ENCODE data around the gene SPACA7.
"Not testable (repeated sequence)": the region's sequence is repeated elsewhere in the genome, so short reads cannot be mapped to it uniquely, and the experiment has no call there.

The SPACA7 gene

GRCh38 chr13:112351825-112352224 is 24.3 kb upstream of the SPACA7 start:
- no peak for DNase-seq

DNA sequence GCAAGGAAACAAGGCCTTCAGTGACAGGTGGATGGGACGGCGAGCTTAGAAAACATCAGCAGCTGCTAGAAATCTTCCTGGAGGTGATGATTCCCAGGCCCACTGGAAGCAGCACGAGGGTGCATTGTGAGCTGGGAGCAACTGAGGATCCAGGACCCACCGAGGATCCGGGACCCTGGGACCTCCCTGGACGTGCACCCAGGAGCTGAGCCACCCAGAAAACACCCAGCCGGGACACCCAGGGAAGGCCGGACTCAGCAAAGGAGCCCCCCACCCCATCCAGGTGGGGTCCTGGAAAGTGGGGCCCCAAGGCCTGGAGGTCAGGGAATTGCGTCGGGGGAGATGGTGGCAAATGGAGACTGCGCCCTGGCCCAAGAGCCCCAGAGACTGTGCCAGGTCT is 22.3 kb upstream of the SPACA7 start:
- DNase-seq, result no peak

GRCh38 chr13:112354330-112355273 is 21.6 kb upstream of the SPACA7 start:
- no peak for DNase-seq

GRCh38 chr13:112355274-112355838 is 20.8 kb upstream of the SPACA7 start:
- no peak for DNase-seq

DNA sequence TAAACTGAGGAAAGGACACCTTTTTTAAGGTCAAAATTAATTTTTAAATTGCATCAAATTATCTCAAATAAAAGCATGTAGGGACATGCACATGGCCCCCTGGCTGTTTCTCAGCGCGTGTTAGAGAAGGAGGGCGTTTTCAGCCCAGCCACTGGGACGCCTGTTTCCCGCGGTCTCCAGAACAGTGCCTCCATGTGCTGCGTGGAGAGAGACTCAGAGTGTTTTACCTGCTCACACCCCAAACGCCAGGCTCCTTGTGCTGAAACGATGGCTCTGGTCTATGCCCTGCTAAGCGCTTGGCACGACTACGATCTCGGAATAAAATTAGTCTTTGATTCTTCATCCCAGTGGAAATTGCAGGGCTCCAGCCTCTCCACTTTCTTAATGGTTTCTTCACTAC is 20.0 kb upstream of the SPACA7 start:
- DNase-seq, result no peak

- DNase-seq, result no peak
These were observed 18.0 kb upstream of the SPACA7 start for GRCh38 chr13:112358156-112358555.

DNA sequence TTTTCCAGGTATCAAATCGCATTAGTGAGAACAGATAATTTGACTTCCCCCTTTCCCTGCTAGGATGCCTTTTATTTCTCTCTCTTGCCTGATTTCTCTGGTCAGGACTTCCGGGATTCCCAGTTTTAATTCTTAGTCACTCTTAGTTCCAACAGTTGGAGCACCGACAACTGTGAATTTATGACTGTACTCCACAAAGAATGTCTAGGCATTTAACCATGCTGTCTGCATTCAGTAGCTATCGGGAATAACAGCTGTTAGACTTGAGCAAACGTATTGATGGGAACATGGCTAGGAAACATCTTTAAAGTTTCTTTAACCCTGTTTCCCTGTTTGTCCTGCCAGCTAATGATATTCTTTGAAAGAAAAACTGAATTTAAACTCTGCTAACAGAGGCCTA is 14.1 kb upstream of the SPACA7 start:
- no peak for DNase-seq

DNA sequence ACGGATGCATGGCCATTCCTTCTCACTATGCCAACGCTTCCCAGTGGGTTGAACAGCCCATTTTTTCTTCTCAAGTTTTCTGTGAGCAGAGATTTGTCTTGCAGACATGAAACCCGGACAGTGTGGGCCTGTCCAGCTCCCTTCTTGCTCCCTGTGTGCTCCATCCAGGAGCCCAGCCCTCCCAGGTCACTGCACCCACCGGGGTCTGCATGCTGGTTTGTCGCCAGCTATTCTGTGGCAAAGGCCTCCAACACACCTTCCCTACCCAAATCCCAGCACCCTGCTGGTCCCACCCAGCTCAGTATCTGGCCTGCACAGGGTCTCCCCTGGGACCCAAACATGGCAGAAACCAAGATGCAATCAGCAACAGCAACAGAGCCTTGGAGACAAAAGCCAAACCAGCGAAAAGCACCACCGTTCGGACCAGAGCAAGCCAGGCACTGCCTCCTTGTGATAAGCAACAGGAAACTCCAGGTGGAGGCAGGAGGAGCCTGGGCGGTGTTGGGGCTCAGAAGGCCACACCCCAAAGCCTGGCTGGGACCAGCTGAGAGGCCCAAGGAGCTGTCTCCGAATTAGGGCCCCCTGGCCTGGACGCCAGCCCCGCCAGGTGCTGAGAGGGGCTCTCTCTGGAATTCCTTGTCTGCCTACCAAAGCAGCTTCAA is 12.2 kb upstream of the SPACA7 start:
- DNase-seq, result no peak

GRCh38 chr13:112366907-112367646 is 9.1 kb upstream of the SPACA7 start:
- DNase-seq, result no peak

DNA sequence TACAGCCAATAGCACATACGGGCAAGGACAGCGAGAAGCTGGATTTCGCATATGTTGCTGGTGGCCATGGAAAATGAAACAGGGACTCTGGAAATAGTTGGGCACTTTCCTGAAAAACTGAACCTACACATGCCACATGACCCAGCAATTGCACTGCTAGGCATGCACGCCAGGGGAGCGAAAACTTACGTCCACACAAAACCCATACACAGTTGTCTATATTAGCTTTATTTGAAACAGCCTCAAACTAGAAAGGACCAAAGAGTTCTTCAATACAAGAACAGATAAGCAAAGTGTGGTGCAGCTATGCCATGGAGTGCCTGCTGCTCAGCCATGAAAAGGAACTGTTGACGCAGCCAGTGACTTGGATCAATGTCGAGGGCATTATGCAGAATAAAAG is 7.3 kb upstream of the SPACA7 start:
- DNase-seq, result no peak

DNA sequence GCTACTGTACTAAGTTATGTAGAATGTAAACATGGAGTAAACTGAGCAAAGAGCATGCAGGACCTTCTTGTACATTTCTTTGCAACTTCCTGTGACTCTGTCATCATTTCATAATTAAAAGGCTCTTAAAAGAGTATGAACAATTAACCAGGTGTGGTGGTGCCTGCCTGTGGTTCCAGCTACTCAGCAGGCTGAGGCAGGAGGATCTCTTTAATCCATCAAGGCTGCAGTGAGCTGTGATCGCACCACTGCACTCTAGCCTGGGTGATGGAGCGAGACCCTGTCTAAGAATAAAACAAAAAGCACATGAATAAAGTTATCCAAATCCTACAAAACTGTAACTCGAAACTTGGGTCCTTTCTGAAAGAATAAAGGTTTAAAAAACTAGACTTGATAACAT is 5.8 kb upstream of the SPACA7 start:
- DNase-seq, result no peak

- no peak for DNase-seq
These were observed 1.9 kb upstream of the SPACA7 start for GRCh38 chr13:112374271-112374670.

- DNase-seq, result no peak
These were observed 15.6 kb downstream of the SPACA7 start for GRCh38 chr13:112391746-112392145.

DNA sequence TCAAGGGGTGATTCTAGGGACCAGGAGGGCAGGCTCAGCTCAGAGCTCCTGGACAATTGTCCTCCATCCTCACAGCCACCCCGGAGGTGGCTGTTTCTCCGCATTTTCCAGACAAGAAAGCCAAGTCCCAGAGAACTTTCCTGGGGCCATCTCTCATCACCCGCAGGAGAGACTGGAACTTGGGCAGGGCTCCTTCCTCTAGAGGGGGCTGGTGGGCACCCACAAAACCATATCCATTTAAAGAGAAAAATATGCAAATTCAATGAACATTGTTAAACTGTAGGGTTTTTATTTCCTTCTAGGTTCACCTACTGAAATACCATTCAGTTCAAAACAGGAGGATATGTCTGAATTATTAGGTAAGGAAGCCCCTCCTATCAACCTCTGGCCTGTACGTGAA is 16.6 kb downstream of the SPACA7 start:
- DNase-seq, result no peak

GRCh38 chr13:112395022-112395421 is 18.9 kb downstream of the SPACA7 start:
- not testable (repeated sequence) for DNase-seq

- not testable (repeated sequence) for DNase-seq
These were observed 19.8 kb downstream of the SPACA7 start for GRCh38 chr13:112395941-112396340.

DNA sequence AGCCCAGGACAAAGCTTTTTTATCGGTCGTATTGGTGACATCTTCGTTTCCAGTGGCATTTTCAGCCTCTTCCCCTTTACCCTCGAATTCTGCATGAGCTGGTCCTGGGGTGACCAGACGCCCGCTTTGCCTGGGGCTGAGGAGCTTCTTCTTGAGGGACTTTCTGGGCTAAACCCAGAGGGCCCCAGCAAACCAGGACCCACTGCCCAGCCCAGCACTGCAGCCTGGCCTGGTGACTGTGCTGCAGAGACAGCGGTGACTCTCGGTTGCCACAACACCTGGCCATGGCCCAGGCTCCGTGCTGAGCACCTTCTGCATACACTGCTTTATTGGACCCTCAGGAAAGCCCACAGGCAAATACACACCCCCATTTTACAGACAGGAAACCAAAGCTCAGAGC is 21.0 kb downstream of the SPACA7 start:
- no peak for DNase-seq

DNA sequence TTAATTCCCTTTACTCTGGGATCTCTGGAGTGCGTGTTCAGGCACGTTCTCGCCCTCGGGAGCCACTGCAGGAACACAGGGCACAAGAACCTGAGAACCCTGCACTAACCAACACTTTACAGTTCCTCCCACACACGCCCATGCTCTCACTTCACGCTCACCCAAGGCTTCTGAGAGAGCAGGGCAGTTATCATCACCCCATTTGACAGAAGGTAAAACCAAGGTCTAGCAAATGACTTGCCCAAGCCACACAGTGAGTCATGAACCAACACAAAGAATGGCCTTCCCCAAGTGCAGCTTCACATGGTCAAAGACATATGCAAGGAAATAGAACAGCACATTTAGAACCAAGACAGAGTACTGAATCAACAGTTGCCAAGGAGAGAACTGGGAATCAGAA is 22.2 kb downstream of the SPACA7 start:
- not testable (repeated sequence) for DNase-seq

- DNase-seq, result not testable (repeated sequence)
These were observed 33.7 kb downstream of the SPACA7 start for GRCh38 chr13:112409828-112410227.

DNA sequence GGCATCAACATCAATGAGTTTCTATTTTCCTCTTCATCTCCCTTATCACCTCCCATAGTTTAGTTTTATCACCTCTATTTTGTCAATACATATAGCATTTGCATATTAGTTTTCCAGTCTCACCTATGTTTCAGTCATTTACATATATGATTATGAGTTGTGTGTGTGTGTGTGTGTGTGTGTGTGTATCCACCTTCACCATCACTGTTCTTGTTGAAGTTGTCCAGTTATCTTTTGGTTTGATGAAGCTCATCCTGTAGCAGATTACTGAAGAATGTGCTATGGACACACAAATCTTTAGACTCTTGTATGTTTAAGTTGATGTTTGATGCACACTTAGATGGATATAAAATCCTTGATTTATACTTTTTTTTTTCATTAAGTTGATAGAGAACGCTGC is 40.5 kb downstream of the SPACA7 start:
- no peak for DNase-seq

- DNase-seq, result no peak
These were observed 40.9 kb downstream of the SPACA7 start for GRCh38 chr13:112417079-112417478.

DNA sequence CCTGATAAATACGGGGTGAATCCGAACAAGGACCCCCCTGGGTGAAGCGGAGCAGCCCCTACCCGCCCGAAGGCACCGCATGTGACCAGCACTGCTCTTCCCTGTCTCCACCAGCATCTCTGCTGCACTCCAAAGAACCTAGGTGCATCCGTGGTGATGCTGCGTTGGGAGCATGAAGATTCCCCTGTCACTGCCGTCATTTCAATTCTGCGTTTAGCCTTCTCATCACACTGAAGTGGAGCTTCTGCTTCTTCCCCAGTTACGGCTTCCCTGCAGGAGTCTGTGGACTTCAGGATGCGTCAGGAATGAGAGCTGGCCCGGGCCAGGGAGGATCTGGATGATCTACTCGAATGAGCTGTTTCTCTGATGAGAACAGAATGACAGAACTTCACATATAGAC is 47.9 kb downstream of the SPACA7 start:
- DNase-seq, result no peak

DNA sequence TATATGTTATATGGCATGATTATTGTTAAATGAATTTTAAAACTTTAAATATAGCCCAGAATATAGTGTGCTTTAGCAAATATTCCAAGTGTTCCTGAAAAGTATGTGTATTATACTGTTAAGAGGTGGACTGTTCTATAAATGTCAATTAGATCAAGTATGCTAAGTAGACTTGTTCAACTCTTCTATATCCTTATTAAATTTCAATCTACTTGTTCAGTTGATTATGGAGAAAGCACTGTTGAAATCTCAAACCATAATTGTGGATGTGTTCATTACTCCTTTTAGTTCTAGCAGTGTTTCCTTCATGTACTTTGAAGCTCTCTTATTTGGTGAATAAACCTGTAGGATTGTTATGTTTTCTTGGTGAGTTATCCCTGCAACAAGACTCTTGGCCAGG is 52.5 kb downstream of the SPACA7 start:
- no peak for DNase-seq
